Measurements from ENCODE around the gene HOXA9. TPM values are rescaled to one million over a fixed set of nuclear protein-coding genes. Genes with fewer than 3 reads are reported as not detected.

Gene HOXA9
- total and polyA plus RNA-seq, 3 experiments from 2014 or later: not detected

DNA sequence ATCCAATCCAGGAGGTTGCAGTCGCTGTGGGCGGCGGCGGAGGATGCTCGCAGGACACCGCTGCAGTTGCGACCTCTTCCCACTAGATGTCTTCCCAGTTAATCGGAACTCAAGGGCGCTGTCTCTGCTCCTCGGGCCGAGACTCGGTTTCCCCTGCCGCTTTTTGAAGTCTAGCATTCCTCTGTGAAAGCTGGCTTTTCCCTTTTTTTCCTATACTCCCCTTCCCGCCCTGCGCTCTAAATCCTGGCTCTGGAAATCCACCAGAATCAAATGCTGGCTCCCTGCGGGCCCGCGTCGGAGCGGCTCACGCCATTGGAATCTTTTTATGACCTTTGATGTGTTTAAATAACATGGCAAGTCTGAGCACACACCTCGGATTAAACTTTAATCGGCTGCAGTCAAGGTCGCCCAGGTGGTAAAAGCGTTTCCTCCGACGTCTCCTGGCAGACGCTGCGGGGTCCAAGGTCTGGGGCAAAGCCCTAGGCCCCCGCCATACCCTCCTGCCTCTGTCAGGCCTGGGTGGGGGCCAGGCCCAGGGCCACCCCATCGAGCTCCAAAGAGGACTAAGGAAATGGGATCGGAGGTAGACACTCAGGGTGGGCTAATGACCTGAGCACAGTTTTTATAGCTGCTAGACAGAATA is 45.2 kb upstream of the HOXA9 start:
- no peak for DNase-seq
- peaks cover 9 to 19% (median 14%) of the 10 kb centered on the region in 3 donors for H3K4me1 Mint-ChIP-seq
- peak overlapping the region in 1 of 8 donors; percentile 15 for H3K27ac Mint-ChIP-seq
- Histone ChIP-seq H3K27me3 (ENCODE audit: insufficient read depth, low read length, poor library complexity, severe bottlenecking) (peaks cover 59% of the 10 kb centered on the region), H3K27ac (ENCODE audit: low read depth, low read length) (no peak overlapping the region), H3K4me3 (ENCODE audit: low read length) (peak overlapping the region; percentile 21), H3K4me1 (ENCODE audit: insufficient read depth, low read length) (peaks cover 3% of the 10 kb centered on the region), H3K36me3 (ENCODE audit: insufficient read depth, low read length) (no peaks in the 10 kb centered on the region), H3K9me3 (ENCODE audit: low read length) (no peaks in the 10 kb centered on the region)
- peak overlapping the region in 6 of 7 donors; percentile 48 to 84 (median 58) for H3K4me3 Mint-ChIP-seq
- peaks cover 0 to 4% (median 0%) of the 10 kb centered on the region in 5 donors for H3K9me3 Mint-ChIP-seq
- POLR2A ChIA-PET: no interaction called here
- CTCF ChIA-PET: interaction anchor here (0.9 to 4.6 kb wide), 5 partner anchors 12 to 565 kb away, joined by 3 to 22 read pairs (median 4); no protein-coding TSS in a partner anchor
- H3K27me3 Mint-ChIP-seq: peaks cover 75 to 94% of the 10 kb centered on the region in 2 donors
- no peaks in the 10 kb centered on the region for H3K36me3 Mint-ChIP-seq

DNA sequence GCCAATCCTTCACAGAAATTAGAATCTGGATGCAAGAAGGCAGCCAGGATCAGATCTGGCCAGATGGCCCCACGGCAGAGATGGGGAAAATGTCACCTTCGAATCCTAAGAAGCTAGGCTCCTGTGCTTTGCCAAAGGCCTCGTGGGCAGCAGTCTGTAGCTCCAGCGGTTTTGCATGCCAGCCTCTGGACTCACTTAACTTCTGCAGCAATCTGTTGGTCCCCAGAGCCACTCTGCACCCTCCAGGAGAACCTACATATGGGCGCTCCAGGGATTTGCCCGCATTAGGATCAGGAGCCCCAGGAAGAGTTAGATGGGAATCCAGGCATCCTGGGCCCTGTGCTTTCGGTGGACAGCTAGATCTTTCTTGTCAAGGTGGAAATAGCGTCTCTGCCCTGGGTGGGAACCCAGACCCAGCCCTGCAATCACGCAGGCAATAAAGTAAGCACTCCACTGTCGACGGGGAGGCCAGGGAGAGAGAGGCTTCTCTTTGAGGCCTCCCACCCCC is 44.6 kb upstream of the HOXA9 start:
- Mint-ChIP-seq H3K27me3 (peaks cover 74 to 92% of the 10 kb centered on the region in 2 donors), H3K9me3 (peaks cover 0 to 4% (median 0%) of the 10 kb centered on the region in 5 donors), H3K4me1 (peaks cover 12 to 22% (median 18%) of the 10 kb centered on the region in 3 donors), H3K36me3 (no peaks in the 10 kb centered on the region), H3K4me3 (peak overlapping the region in 3 of 7 donors; percentile 48 to 58 (median 57)), H3K27ac (peak overlapping the region in 1 of 8 donors; percentile 15)
- Histone ChIP-seq H3K4me3 (ENCODE audit: low read length) (no peak overlapping the region), H3K4me1 (ENCODE audit: insufficient read depth, low read length) (peaks cover 5% of the 10 kb centered on the region), H3K27me3 (ENCODE audit: insufficient read depth, low read length, poor library complexity, severe bottlenecking) (peaks cover 64% of the 10 kb centered on the region), H3K36me3 (ENCODE audit: insufficient read depth, low read length) (no peaks in the 10 kb centered on the region), H3K27ac (ENCODE audit: low read depth, low read length) (no peak overlapping the region), H3K9me3 (ENCODE audit: low read length) (no peaks in the 10 kb centered on the region)
- POLR2A ChIA-PET: no interaction called here
- CTCF ChIA-PET: interaction anchor here (0.6 to 4.6 kb wide), 7 partner anchors 14 to 810 kb away, joined by 3 to 22 read pairs (median 3); no protein-coding TSS in a partner anchor
- DNase-seq: no peak

DNA sequence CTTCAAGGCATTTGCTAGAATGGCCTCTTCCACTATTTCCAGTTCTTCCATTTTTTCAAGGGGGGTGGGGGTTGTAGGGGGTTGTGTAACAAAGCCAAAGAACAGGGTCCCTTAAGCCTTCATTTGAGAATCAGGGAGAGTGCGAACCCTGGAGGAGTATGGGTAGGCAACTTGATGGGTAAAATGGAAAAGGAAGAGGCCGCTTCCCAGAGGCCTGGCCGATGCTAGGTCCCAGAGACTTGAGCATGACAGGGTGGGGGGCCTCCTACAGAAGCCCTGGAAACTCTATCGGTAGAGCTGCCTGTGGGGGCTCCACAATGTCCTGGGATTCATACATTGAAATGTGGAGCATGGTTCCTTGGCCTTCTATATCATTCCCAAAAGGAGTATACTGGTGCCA is 43.7 kb upstream of the HOXA9 start:
- CTCF ChIA-PET: interaction anchor here (1.5 to 4.6 kb wide), 4 partner anchors 14 to 566 kb away, joined by 3 to 22 read pairs (median 4); no protein-coding TSS in a partner anchor
- H3K9me3 Mint-ChIP-seq: peaks cover 0 to 5% (median 0%) of the 10 kb centered on the region in 5 donors

DNA sequence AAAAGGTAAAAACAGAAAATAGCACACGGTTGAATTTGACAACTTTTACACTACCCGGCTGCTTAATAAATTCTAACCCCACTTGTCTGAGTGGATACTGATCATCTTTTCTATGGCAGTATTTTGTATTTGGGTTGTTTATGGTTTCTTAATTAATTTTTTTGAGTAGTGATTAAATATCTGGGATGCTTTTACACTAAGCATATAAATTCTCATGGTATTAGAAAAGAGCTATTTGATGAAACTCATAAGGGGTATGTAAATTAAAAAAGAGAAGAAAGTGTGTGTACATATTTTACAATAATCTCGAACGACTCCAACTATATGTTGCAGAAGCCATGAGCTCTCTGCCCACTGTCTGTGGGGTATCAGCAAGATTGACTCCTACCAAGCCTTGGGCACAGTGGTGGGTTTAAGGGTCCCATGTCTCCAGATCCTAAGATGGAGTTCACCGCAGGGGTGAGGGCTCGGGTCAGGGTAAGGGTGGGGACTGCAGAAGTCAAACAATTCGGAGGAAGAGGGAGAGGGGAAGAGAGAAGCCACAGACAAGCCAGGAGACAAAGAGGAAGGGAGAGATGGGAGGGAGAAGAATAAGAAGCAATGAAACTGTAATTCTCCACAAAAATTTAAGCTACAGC is 42.1 kb upstream of the HOXA9 start:
- no peaks in the 10 kb centered on the region for H3K36me3 ChIP-seq (ENCODE audit: insufficient read depth, low read length)
- no peak for DNase-seq
- H3K4me3 ChIP-seq (ENCODE audit: low read length): no peak overlapping the region
- H3K27ac ChIP-seq (ENCODE audit: low read depth, low read length): no peak overlapping the region
- ChIA-PET POLR2A (no interaction called here), CTCF (interaction anchor here (1.6 to 4.6 kb wide), 2 partner anchors 11 to 12 kb away, joined by 4 to 22 read pairs; no protein-coding TSS in a partner anchor)
- H3K27me3 Mint-ChIP-seq: peaks cover 80 to 95% of the 10 kb centered on the region in 2 donors
- H3K9me3 Mint-ChIP-seq: peaks cover 0 to 7% (median 0%) of the 10 kb centered on the region in 5 donors
- H3K27me3 ChIP-seq (ENCODE audit: insufficient read depth, low read length, poor library complexity, severe bottlenecking): peaks cover 84% of the 10 kb centered on the region
- H3K9me3 ChIP-seq (ENCODE audit: low read length): no peaks in the 10 kb centered on the region
- H3K36me3 Mint-ChIP-seq: no peaks in the 10 kb centered on the region
- no peak overlapping the region for H3K4me3 Mint-ChIP-seq
- H3K4me1 Mint-ChIP-seq: peaks cover 20 to 25% (median 22%) of the 10 kb centered on the region in 3 donors
- peak overlapping the region in 1 of 8 donors; percentile 26 for H3K27ac Mint-ChIP-seq
- H3K4me1 ChIP-seq (ENCODE audit: insufficient read depth, low read length): peaks cover 5% of the 10 kb centered on the region

More for the DNA sequence above, 43.7 kb upstream of the HOXA9 start:
- DNase-seq: no peak
- Histone ChIP-seq H3K27ac (ENCODE audit: low read depth, low read length) (no peak overlapping the region), H3K27me3 (ENCODE audit: insufficient read depth, low read length, poor library complexity, severe bottlenecking) (peaks cover 74% of the 10 kb centered on the region), H3K9me3 (ENCODE audit: low read length) (no peaks in the 10 kb centered on the region), H3K4me1 (ENCODE audit: insufficient read depth, low read length) (peaks cover 5% of the 10 kb centered on the region), H3K4me3 (ENCODE audit: low read length) (no peak overlapping the region), H3K36me3 (ENCODE audit: insufficient read depth, low read length) (no peaks in the 10 kb centered on the region)
- POLR2A ChIA-PET: no interaction called here
- Mint-ChIP-seq H3K4me3 (no peak overlapping the region), H3K36me3 (no peaks in the 10 kb centered on the region), H3K27ac (no peak overlapping the region), H3K4me1 (peaks cover 17 to 28% (median 22%) of the 10 kb centered on the region in 3 donors), H3K27me3 (peaks cover 78 to 92% of the 10 kb centered on the region in 2 donors)

DNA sequence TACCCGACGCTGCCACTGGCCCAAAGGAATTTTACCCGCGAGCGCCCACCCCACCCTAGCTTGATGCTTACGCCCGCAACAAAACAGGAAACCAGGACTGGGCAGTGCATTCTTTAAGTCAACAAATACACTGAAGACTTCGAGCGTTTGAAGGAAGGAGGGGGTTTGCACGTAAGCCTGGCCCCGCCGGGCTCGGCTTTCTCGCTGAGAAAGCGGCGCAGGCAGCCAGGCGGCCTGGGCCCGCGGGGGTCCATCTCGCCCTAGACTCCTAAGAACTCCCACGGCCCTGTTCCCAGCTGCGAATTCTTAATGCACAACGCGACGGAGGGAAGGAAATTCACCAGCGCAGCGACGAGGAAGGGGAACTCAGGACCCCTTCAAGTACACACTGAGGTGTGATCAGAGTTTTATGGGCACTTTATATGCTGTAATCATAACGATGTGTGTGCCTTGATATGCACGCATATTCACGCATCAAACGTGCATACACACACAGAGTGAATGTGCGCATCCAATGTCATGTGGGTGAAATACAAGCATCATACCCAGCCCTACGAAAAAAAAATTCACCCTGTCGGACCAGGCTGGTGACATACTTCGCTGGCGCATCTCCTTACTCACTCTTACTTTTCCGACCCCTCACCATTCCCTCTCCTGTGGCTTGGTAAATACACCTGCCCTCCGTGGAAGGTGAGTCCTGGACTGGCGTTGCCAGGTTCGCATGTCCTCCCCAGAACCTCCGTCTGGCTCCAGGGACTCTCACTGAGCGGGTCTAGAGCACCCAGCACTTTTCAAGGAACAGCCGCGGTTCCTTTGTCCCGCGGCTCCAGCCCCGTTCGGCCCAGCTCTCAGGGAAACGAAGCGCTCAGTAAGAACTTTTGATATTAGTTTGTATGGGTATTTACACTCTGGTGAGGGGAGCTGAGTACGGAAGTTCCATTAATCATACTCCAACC is 40.3 kb upstream of the HOXA9 start:
- POLR2A ChIA-PET: interaction anchor here (1.1 kb wide), 1 partner anchor 348 kb away, joined by 4 read pairs; no protein-coding TSS in a partner anchor
- H3K36me3 ChIP-seq (ENCODE audit: insufficient read depth, low read length): no peaks in the 10 kb centered on the region
- Mint-ChIP-seq H3K36me3 (no peaks in the 10 kb centered on the region), H3K27ac (peak overlapping the region in 3 of 8 donors; percentile 22 to 52 (median 38)), H3K27me3 (peaks cover 86 to 96% of the 10 kb centered on the region in 2 donors), H3K4me1 (peaks cover 34 to 42% (median 39%) of the 10 kb centered on the region in 3 donors), H3K4me3 (peak overlapping the region in 5 of 7 donors; percentile 14 to 56 (median 34)), H3K9me3 (peaks cover 0 to 10% (median 0%) of the 10 kb centered on the region in 5 donors)
- H3K27ac ChIP-seq (ENCODE audit: low read depth, low read length): no peak overlapping the region
- H3K4me1 ChIP-seq (ENCODE audit: insufficient read depth, low read length): peaks cover 17% of the 10 kb centered on the region
- no peak for DNase-seq
- H3K9me3 ChIP-seq (ENCODE audit: low read length): no peaks in the 10 kb centered on the region
- H3K27me3 ChIP-seq (ENCODE audit: insufficient read depth, low read length, poor library complexity, severe bottlenecking): peaks cover 86% of the 10 kb centered on the region
- CTCF ChIA-PET: interaction anchor here (1.2 to 2.9 kb wide), 3 partner anchors 10 to 21 kb away, joined by 3 to 9 read pairs (median 4); partner anchors contain the start of gene HOXA11
- H3K4me3 ChIP-seq (ENCODE audit: low read length): no peak overlapping the region

DNA sequence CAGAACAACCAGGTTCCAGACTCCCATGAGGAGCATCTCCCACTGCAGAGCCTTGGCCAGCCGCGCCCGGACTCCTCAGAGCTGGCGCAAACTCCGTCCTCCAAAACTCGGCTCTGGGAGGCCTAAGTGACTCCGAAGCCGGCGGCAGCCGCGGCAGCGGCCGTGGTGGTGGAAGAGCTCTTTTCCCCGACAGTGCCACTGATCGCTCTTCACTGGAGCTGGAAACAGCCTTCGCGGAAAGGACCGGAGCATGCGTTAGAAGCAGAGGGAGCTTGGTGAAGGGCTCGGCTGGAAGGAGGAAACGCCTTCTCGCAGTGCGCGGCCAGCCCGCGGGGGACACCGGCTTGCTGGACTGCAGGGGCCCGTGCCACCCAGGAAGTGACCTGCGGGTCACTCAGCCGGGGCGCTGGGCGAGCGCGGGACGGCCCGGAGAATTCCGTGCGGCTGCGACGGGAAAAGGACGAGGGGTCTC is 39.5 kb upstream of the HOXA9 start:
- no peaks in the 10 kb centered on the region for H3K36me3 ChIP-seq (ENCODE audit: insufficient read depth, low read length)
- H3K4me3 Mint-ChIP-seq: peak overlapping the region in 5 of 7 donors; percentile 15 to 77 (median 38)
- H3K4me1 Mint-ChIP-seq: peaks cover 32 to 43% (median 39%) of the 10 kb centered on the region in 3 donors
- H3K4me3 ChIP-seq (ENCODE audit: low read length): no peak overlapping the region
- peaks cover 84% of the 10 kb centered on the region for H3K27me3 ChIP-seq (ENCODE audit: insufficient read depth, low read length, poor library complexity, severe bottlenecking)
- H3K9me3 ChIP-seq (ENCODE audit: low read length): no peaks in the 10 kb centered on the region
- H3K27ac ChIP-seq (ENCODE audit: low read depth, low read length): no peak overlapping the region
- POLR2A ChIA-PET: interaction anchor here (0.6 to 1.1 kb wide), 2 partner anchors 23 to 349 kb away, joined by 3 to 4 read pairs; no protein-coding TSS in a partner anchor
- DNase-seq: no peak
- peaks cover 0 to 10% (median 0%) of the 10 kb centered on the region in 5 donors for H3K9me3 Mint-ChIP-seq
- H3K27ac Mint-ChIP-seq: peak overlapping the region in 1 of 8 donors; percentile 24
- peaks cover 84 to 94% of the 10 kb centered on the region in 2 donors for H3K27me3 Mint-ChIP-seq
- no peaks in the 10 kb centered on the region for H3K36me3 Mint-ChIP-seq
- peaks cover 21% of the 10 kb centered on the region for H3K4me1 ChIP-seq (ENCODE audit: insufficient read depth, low read length)
- CTCF ChIA-PET: interaction anchor here (1.2 to 2.9 kb wide), 3 partner anchors 9 to 20 kb away, joined by 3 to 9 read pairs (median 4); partner anchors contain the start of gene HOXA11

Measured in CD8-positive, alpha-beta memory T cell (primary cell).